NOMO-1 treated with DMSO at 0.1 percent for 48 hours (cell line): Measurements from ENCODE around the gene PNO1.
"Not testable (repeated sequence)": the region's sequence is repeated elsewhere in the genome, so short reads cannot be mapped to it uniquely, and the experiment has no call there.

Experiments
- DNase-seq: peaks from one replicate; lab custom pipeline; 2025; ENCODE audit not compliant: unreplicated experiment; lab: John Stamatoyannopoulos, UW

The PNO1 gene

DNA sequence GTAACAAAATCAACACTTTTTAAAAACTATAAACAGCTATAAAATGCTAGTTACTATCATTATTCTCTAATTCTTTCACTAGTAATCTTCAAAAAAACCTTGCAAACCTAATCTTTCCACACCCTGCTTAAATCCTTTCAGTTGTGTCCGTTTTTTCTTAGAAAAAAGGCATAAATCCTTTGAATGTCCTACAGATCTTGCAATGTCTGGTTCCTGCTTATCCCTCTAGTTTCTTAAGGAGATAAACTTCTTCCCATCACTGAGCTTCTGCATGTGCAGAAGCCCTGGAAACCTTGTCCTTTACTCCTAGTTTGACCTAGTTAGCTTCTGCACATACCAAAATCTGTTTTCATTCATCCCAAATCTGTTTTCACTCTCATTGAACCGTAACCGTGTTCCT, 1.3 kb upstream of the PNO1 start:
- DNase-seq: no peak

DNA sequence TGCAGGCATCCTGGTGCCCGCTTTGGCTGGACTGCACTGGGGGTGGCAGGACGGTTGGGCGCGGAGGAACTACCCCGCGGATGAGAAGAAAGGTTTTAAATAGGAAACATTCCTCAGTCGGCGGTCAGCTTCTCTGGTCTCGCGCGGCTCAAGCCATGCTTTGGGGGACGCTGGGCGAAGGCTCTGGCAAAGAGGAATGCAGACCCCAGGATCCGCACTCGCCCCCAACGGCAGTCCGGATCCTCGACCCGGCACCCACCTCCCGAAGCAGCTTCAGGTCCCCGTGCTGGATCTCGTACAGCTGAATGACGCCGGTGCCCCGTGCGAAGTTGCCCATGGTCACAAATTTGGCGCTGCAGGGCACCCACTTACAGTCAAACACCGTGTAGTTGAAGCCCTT, 686 bp upstream of the PNO1 start:
- DNase-seq: peak; percentile 63

DNA sequence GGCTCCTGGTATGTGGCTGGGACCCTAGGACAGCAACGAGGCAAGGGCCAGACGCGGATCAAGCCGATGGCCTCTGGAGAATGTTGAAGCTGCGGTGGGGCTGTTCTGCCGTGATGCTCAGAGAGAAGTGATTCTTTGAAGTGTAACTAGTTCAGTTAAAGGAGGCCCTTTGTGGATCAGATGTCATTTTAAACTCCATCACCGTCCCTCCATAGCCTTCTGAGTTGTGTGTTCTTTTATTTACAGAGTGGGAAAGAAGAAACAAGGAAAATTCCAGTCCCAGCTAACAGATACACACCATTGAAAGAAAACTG, 403 bp downstream of the PNO1 start:
- DNase-seq: no peak

DNA sequence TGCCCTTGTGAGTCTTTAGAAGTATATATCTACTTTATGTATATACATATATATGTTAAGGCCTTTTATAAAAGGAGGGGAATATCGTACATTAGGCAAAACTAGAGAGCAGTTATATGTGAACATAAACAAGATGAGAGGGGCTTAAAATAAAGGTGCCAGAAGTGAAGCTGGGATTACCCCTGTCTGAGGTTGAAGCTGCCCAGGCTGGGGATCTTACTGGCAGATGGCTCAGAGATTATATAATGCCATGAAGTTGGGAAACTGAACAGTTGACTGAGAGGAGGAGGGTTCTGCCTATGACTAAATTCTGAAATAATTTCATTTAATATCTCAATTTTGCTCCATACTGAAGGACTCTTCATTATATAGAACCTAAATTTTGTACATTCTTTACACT, 6.0 kb downstream of the PNO1 start:
- no peak for DNase-seq

DNA sequence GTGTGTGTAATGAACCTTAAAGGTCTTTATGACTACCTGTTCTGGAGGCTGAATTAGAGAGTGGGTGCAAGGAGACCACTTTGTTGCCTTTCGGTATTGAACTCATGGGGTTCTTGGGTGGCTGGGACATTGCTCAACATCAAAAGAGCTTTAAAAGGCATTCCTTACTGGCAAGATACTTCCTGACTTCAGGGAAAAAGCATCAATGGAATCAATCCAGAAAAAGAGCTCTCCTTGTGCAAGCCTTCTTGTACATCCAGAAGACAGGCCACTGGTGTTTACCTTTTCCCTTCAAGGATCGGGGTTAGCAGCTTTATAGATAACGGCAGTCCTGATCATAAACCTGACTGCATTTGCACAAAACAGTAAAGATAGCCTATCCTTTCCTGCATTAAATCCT, 9.5 kb downstream of the PNO1 start:
- no peak for DNase-seq

DNA sequence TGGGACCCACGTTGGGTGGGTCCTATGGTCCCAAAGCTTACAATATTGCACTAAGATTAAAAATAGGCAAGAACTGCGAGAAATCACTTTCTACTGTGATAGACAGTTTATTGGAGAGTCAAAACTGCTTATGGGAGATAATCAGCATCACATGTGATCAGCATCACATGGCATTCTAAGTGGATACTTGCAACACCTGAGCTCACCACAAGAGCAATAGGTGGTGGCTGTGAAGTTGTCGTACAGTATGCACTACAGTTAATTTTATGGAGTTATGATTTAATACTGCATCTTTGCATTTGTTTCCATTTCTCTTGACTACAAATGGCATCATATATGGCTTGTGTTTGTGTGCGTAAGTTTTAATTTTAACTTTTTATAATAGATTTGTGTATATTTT, 11.6 kb downstream of the PNO1 start:
- no peak for DNase-seq

DNA sequence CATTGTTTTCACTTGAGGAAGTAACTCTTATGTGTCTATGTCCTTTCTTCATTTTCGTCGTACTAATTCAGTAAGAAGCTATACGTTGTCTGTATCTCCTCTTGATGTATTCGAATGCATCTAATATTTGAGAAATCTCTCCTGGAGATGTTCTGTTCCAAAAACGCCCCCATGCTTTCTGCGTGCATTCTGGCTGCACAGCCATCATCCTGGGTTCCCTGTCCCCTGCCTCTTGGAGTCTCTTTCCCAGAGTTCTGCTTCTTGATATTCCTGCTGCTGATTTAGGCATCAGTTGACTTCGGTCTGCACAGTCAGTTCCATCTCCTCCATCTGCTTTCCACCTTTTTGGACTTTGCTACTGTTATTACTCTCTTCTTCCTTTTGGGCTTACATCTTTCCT, 13.5 kb downstream of the PNO1 start:
- no peak for DNase-seq

DNA sequence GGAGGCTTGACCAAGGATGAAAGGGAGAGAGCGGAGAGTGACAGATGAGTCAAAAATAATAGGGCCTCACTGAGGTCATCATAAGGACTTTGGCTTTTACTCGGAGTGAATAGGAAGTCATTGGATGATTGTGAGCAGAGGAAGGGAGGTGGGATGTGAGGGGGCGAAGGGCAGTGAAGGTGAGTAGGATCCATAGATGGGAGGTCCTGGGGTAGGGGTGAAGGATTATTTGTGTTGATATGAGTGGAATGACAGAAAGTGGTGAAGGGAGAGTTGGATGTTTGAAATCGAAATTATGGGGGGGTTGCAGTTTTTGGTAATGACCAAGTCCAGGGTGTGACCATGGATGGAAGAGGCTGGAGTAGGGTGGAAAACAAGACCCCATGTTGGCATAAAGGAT, 14.0 kb downstream of the PNO1 start:
- no peak for DNase-seq

DNA sequence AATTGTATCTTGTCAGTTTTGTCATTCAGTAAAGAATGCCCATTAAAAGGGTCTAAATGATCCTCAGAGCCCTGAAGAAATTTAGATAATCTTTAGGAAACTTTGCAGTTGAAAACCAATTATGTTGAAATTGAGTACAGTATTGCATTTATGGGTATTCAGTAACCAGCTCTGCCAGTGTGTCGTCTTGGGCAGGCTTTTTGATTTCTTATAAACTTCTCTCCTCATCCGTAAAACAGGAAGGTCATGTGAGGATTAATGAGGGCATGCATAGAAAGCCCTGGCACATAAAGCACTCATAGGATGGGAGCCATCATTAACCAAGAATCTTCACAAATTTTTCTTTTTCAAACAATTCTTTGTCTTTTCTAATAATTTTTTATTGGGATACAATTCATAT, 14.8 kb downstream of the PNO1 start:
- DNase-seq: peak; percentile 29

DNA sequence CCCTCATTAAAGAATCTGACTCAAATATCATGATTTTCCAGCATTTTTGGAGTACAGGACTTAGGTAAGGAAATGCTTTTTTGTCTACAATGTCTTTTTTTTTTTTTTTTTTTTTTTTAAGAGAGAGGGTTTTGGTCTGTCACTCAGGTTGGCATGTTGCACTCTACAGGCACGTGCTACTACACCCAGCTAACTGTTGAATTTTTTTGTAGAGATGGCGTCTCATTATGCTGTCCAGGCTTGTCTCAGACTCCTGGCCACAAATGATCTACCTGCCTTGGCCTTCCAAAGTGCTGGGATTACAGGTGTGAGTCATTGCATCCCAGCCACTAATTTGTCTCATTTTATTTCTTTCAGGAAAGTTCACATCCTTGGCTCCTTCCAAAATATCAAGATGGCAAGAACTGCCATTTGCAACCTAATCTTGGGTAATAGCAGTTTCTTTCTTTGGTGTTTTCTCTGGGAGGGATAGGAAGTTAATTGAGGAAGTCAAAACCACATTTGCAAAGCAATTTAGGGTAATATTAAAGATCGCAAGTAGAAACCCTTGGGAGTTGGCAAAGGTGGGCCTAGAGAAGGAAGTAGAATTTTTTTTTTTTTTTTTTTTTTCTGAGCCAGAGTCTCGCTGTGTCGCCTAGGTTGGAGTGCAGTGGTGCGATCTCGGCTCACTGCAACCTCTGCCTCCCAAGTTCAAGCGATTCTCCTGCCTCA, 15.5 kb downstream of the PNO1 start:
- DNase-seq: peak; percentile 96

DNA sequence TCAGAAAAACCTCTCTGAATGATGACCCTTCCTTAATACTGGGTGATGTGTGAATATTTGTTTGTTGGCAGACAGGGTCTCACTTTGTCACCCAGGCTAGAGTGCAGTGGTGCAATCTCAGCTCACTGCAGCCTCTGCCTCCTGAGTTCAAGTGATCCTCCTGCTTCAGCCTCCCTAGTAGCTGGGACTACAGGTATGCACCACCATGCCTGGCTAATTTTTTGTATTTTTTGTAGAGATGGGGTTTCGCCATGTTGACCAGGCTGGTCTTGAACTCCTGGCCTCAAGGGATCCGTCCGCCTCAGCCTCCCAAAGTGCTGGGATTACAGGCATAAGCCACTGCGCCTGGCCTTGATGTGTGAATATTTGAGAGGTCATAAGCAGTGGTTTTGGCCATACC, 17.5 kb downstream of the PNO1 start:
- DNase-seq: not testable (repeated sequence)

DNA sequence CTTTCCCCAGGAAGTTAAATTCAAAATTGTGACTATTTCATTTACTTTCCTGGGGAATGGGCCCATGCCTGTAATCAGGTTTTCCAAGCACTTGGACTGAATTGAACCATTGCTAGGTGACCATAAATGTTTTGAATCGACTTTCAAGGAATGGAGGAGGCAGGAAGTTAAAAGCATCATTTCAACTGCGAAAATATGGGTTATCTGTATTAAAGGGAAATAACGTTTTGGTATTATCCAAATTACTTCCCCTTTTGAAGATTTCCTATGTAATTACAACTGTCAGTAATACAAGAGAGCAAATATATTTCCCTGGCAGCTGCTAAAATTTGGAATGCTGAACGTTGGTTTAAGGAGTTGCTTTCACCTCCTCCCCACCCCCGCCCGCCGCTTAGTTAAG, 19.0 kb downstream of the PNO1 start:
- peak; percentile 37 for DNase-seq

DNA sequence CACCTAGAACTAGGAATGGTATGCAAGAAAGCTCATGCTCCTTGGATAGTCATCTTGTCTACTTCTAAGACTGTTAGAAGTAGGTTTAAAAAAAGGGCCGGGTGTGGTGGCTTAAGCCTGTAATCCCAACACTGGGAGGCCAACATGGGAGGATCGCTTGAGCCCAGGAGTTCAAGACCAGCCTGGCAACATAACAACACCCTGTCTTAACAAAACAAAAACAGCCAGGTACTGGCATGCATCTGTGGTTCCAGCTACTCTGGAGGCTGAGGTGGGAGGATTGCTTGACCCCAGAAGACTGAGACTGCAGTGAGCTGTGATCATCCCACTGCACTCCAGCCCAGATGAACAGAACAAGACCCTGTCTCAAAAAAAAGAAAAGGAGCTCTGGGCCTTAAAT, 19.9 kb downstream of the PNO1 start:
- no peak for DNase-seq

DNA sequence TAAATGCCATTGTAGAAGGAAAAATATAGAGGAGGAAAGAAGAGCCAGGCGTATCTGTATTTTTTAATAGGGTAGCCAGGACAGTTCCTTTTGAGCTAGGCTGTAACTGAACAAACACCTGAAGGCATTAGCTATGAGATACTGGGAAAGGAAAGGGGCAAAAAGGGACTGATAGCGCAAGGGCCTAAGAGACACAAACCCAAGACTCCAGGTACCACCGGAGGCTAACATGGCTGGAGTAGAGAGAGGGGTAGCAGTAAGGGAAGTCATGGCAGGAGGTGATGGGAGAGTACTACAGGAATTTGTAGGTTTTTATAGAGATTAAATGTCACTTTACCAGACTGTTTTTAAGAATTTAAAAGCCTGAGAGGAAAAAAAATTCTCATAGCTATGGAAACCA, 20.7 kb downstream of the PNO1 start:
- DNase-seq: no peak

DNA sequence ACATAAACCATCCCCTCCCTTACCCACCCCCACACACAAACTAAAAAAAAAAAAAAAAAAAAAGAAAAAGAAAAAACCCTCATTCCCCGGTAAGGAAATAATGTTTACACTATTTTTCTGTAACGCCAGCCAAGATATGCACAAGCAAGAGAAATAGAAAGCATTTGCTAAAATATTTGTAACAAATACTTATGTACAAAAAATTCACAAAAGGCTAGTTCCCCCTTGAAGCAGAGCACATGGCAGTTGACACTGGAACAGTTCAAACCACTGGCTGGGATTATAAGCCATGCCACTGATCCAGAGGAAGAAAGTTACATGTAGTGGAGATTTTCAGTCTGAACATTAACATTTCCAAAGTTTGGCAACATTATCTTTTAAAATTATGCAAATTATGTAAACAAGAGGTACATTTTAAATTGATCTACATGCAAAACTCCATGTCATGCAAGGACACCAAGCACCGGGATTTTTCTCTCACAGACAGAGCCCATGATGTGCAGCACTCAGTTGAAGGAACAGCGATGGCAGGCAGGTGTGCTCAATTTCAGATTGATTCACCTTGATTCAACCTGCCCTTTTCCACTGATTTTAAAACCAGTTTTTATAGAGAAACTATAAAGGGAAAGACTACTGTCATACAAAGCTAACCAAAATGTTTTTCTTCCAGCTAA, 21.4 kb downstream of the PNO1 start:
- DNase-seq: no peak

DNA sequence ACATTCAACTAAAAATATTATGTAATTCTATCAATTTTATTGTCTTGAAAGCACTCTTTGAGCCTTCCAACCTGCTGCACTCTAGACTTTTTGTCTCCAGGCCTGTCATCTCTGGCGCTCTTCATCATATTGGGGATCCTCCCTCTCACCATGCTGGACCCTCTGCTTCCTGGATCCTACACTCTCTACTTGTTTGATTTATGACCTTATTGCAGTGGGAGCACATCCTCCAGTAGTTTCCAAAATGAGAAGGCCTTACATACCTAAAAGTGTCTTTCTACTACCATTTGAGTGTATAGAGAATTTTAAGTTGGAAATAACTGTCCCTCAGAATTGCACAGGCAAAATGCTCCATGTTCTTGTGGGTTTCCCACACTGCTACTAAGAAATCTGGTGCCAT, 25.2 kb downstream of the PNO1 start:
- DNase-seq: no peak

DNA sequence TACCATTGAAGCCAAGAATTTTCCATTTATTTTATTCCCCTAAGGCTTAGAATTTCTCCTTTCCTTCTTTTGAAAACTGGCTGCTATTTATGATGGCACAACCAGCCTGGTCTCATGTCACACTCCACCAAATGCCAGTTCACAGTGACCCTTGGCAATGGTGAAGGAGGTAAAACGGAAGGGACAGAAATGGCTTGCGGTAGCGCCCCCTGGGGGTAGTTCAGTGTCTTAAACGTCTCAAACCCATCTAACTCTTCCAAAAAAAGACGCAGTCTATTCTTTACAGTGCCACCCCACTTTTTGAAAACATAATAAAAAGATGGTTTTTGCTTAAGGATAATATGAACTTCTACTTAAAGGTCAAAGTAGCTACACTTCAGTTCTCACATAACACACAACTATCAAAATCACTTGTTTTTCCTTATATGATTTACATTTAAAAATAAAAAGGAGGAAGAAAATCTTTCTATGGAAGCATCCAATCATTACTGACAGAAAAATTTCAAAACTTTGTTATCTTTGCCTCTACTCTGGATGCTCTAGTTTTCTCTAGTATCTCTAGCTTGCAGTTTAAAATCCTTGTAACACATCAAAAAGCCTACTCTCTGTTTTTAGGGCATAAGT, 28.0 kb downstream of the PNO1 start:
- peak; percentile 76 for DNase-seq

DNA sequence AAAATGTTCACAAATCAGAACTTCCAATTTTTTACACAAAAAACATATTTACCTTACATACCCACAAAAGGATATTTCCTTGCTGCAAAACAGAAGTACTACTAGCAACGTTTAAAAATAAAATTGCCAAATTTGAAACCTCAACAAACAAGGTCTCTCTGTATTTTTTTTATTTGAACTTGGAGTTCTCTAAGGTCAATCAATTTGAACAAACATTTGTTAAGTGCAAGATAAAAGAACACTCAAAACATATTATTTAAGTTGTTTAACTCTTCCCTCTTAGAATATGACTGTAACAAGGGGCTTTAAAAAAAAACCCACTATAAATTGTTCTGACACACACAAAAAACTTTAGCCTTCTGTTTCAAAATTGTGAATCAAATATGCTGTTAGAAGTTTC, 29.6 kb downstream of the PNO1 start:
- no peak for DNase-seq

DNA sequence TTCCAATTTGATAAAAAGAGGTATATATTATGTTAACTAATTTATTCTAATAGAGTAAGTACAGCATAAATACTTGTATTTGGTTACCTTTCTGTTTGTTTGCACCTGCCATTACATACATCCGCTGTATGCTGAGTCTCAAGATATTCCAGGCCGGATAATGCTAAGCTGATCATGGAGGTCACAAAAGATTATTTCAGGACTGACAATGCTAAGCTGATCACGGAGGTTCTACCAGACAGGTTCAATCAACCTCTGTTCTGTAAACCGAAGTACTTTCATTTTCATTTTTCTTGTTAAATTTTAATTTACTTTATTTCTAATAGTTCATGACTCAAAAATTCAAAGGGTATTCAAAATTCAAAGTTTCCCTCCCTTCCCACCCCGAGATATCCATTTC, 31.1 kb downstream of the PNO1 start:
- no peak for DNase-seq

DNA sequence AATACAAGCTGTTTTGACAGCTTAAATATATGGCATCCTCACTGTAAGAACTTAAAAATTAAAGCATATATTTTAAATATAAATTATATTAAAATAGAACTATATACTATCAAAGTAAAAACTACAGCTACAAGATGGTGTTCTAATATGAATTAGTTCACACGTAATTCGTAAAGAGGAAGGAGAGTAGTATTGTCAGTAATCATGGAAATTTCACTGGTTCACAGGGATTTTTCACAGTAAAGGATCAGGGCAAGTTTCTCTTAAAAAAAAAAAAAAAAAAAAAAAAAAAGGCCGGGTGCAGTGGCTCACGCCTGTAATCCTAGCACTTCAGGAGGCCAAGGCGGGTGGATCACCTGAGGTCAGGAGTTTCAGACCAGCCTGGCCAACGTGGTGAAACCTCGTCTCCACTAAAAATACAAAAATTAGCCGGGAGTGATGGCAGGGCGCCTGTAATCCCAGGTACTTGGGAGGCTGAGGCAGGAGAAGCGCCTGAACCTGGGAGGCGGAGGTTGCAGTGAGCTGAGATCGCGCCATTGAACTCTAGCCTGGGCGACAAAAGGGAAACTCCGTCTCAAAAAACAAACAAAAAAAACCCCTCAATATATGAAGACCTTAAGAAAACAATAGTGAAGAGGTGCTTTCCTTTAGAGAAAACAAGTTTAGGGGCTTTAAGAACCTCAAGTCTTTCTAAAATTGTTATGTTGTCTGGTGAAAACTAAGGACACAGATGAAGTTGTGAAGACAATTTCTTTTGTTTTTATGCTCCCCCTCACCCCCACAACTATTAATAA, 32.5 kb downstream of the PNO1 start:
- no peak for DNase-seq

DNA sequence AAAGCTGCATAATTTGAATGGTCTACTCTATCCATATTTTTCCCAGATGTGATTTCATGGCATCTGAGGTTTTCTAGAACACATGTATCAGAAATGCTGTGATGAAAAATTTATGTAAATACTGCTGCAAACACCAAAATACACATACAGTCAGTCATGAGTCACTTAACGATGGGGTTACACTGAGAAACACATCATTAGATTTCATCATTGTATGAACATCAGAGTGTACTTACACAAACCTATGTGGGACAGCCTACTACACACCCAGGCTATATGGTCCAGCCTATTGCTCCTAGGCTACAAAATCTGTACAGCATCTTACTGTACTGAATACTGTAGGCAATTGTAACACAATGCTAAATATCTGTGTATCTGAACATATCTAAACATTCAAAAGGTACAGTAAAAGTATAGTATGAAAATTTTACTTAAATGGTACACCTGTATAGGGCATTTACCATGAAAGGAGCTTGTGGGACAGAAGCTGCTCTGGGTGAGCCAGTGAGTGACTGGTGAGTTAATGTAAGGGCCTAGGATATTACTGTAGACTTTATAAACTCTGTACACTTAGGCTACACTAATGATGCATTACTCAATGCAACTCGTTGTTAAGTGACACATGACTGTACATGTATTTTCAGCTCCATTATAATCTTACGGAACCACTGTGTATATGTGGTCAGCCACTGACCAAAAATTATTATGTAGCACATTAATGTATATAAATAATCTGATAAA, 33.5 kb downstream of the PNO1 start:
- DNase-seq: peak; percentile 23
